Measurements from ENCODE around the gene ARHGEF11. TPM values are rescaled to one million over a fixed set of nuclear protein-coding genes. Genes with fewer than 3 reads are reported as not detected.
A peak's percentile ranks its signal among the peaks of the same experiment; 100 is the strongest.

The ARHGEF11 gene
- total and polyA plus RNA-seq, 2 of the 4 experiments (the other 2 are of a cell fraction), result 16.8 to 17.2 TPM

- peak overlapping the region; percentile 70 for H4K91ac ChIP-seq (ENCODE audit: insufficient read depth, low read depth, low read length)
- peak overlapping the region; percentile 71; the same call in 1 of the 2 replicates for H2BK120ac ChIP-seq (ENCODE audit: low read depth, low read length)
- peak overlapping the region; percentile 77 for H3K9ac ChIP-seq (ENCODE audit: low read depth, low read length)
- peaks cover 11 to 53% of the 10 kb centered on the region in 2 experiments for H3K79me1 ChIP-seq (ENCODE audit: low read depth in 1 of 2, low read length in 2 of 2)
- peak overlapping the region; percentile 92 for H2BK5ac ChIP-seq (ENCODE audit: low read depth, low read length, poor library complexity, severe bottlenecking)
- H3K27ac ChIP-seq (ENCODE audit: insufficient read depth, low read length), result peak overlapping the region; percentile 68
- H3K9me1 ChIP-seq (ENCODE audit: insufficient read depth, low read length), result peaks cover 21% of the 10 kb centered on the region
- H3K4ac ChIP-seq (ENCODE audit: low read depth, low read length), result peak overlapping the region; percentile 76
- BruUV-seq (replicated peaks), result no TSS peak
- H2AK5ac ChIP-seq (ENCODE audit: low read depth, low read length), result peak overlapping the region; percentile 41
- H2AFZ ChIP-seq (replicated peaks; ENCODE audit: low read length, poor library complexity), result peak overlapping the region; percentile 84
- peak overlapping the region; percentile 90 for H3K4me2 ChIP-seq (ENCODE audit: low read depth, low read length)
- CTCF ChIA-PET, result no interaction called here
- peak overlapping the region; percentile 52 for H3K4me3 ChIP-seq (ENCODE audit: insufficient read depth, low read depth, low read length)
- peak overlapping the region; percentile 91; the same call in 2 of the 3 replicates for H2BK15ac ChIP-seq (ENCODE audit: low read depth, low read length)
- peak overlapping the region; percentile 55 for H4K5ac ChIP-seq (ENCODE audit: low read depth, low read length)
- H4K8ac ChIP-seq (ENCODE audit: low read depth in 2 of 2, low read length in 2 of 2), result peak overlapping the region in 1 of 2 experiments; percentile 68; a peak in 3 of 4 replicates
- peak overlapping the region; percentile 27; the same call in 1 of the 2 replicates for H3K18ac ChIP-seq (ENCODE audit: low read depth, low read length)
- TF ChIP-seq BHLHE40 (IDR thresholded peaks at IDR 0.05; ENCODE audit: low read depth, low read length), result no peak
- no peak for TF ChIP-seq USF2 (IDR thresholded peaks at IDR 0.05; ENCODE audit: low read depth, low read length)
- TF ChIP-seq RAD21 (IDR thresholded peaks at IDR 0.05; ENCODE audit: low read length), result no peak
- TF ChIP-seq FOS (IDR thresholded peaks at IDR 0.05; ENCODE audit: low read depth, low read length), result no peak
- no peak for TF ChIP-seq CTCF (conservative IDR thresholded peaks at IDR 0.05; ENCODE audit: low read depth, low read length)
- no peak for TF ChIP-seq MAFK (IDR thresholded peaks at IDR 0.05; ENCODE audit: low read depth, low read length)
- TF ChIP-seq CHD1 (IDR thresholded peaks at IDR 0.05; ENCODE audit: low read depth, low read length), result no peak
- no peak for TF ChIP-seq SMC3 (IDR thresholded peaks at IDR 0.05; ENCODE audit: low read depth, low read length)
- H3K36me3 ChIP-seq (ENCODE audit: control insufficient read depth, insufficient read depth, low read length), result no peaks in the 10 kb centered on the region
- H4K20me1 ChIP-seq (ENCODE audit: insufficient read depth, low read length), result peaks cover 2% of the 10 kb centered on the region; the same call in 1 of the 2 replicates
- POLR2A ChIA-PET (ENCODE audit: unreplicated experiment), result no interaction called here
- H2AK9ac ChIP-seq (replicated peaks; ENCODE audit: low read depth, low read length, poor library complexity), result peak overlapping the region; percentile 96
- 14% methylated on average over 1 of the region's 5 CpGs; no CpG with 5 or more reads in 1 of the 2 experiments for WGBS, 2 experiments (ENCODE audit: extremely low coverage in 2 of 2, insufficient read length in 1 of 2)
- no peak for ATAC-seq (ENCODE audit: low read depth)
- peaks cover 38% of the 10 kb centered on the region for H3K4me1 ChIP-seq (ENCODE audit: control insufficient read depth, insufficient read depth, low read length)
- H2BK20ac ChIP-seq (ENCODE audit: low read depth, low read length), result peak overlapping the region; percentile 13; the same call in 1 of the 2 replicates
- in situ Hi-C loops (cut with MboI; ENCODE audit: low sequenced_read_pairs), result loop anchor here (5.0 kb wide), 1 partner anchor 33 kb away; no protein-coding TSS in a partner anchor
- no peaks in the 10 kb centered on the region; the same call in none of the 2 replicates for H3K27me3 ChIP-seq (ENCODE audit: control insufficient read depth, insufficient read depth, low read length)
- intact Hi-C loops (cut with micrococcal nuclease), result no loop called here
- peak overlapping the region; percentile 41 for H3K14ac ChIP-seq (replicated peaks; ENCODE audit: low read depth, low read length)
- no peak overlapping the region for H3K56ac ChIP-seq (ENCODE audit: extremely low read depth, insufficient read depth, low read length)
- H3K23ac ChIP-seq (ENCODE audit: low read depth, low read length), result peak overlapping the region; percentile 26
- no peak for DNase-seq
- H3K9me3 ChIP-seq (ENCODE audit: control insufficient read depth, insufficient read depth, low read length), result no peaks in the 10 kb centered on the region
- dilution Hi-C loops (cut with HindIII; ENCODE audit: low sequenced_read_pairs, unreplicated experiment), result no loop called here
Measured at GRCh38 chr1:156894001-156894400, 151.5 kb downstream of the ARHGEF11 start.

Measured in IMR-90 (cell line).